GM18498 (cell line): ENCODE measurements around the gene DNPEP.
"Not testable (repeated sequence)": the region's sequence is repeated elsewhere in the genome, so short reads cannot be mapped to it uniquely, and the experiment has no call there.

Experiments used
- ATAC-seq: cut with Tn5 transposase; IDR thresholded peaks from one replicate; pipeline ENCODE4 v1.9.1; 2021; ENCODE audit warnings: mild to moderate bottlenecking, moderate library complexity; ENCODE audit not compliant: unreplicated experiment

DNPEP gene

DNA sequence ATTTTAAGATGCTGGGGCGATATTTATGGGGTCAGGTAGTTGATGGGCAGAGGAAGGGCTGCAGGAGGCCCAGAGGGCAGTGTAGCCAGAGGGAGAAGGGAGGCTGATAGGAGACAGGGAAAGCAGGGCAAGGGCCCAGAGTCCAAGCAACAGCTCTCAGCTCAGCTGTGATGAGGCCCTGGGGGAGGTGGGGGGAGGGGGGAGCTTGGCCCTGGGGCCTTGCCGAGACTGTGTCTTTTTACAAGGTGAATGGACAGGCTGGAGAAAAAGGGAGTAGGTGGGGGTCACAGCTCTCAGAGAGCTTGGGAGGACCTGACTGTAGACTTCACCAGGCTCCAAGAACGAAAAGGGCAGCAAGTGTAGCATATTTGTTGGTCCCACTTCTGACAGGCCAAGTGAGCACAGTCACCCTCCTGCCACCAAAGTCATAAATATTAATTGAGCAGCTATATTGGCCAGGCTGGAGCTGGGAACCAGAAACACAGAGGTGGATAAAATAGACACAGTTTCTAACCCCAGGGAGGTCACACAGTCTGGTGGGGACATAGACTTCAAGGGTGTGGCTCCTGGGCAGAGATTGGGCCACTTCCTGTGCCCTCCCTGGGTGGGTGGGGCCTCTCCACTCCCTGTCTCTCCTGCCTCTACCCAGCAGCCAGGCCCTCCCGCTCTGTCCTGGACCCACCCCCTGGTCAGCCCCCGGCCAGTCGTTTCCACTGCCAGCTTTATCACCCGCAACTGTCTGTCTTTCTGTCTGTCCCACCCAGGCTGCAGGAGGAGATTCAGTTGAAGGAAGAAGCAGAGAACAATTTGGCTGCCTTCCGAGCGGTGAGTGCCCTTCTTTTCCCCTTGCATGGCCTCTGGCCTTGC is 31.9 kb upstream of the DNPEP start:
- ATAC-seq: no peak

DNA sequence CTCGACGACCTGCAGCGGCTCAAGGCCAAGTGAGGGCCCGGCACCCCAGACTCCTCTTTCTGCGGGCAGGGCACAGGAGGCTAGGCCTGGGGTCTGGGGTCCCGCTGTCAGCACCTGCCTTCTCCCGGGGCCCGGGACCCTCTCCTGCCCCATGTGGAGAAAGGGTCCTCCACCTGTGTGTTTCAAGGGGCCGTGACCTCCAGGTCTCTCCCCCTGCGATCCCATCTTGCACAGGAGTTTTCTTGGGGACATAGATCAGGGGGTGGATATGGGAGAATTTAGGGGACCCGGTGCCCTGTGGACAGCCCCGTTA is 31.3 kb upstream of the DNPEP start:
- ATAC-seq: no peak

DNA sequence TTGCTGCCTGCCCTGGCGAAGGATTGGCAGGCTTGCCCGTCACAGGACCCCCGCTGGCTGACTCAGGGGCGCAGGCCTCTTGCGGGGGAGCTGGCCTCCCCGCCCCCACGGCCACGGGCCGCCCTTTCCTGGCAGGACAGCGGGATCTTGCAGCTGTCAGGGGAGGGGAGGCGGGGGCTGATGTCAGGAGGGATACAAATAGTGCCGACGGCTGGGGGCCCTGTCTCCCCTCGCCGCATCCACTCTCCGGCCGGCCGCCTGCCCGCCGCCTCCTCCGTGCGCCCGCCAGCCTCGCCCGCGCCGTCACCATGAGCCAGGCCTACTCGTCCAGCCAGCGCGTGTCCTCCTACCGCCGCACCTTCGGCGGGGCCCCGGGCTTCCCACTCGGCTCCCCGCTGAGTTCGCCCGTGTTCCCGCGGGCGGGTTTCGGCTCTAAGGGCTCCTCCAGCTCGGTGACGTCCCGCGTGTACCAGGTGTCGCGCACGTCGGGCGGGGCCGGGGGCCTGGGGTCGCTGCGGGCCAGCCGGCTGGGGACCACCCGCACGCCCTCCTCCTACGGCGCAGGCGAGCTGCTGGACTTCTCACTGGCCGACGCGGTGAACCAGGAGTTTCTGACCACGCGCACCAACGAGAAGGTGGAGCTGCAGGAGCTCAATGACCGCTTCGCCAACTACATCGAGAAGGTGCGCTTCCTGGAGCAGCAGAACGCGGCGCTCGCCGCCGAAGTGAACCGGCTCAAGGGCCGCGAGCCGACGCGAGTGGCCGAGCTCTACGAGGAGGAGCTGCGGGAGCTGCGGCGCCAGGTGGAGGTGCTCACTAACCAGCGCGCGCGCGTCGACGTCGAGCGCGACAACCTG is 30.7 kb upstream of the DNPEP start, which contains the start of gene DES:
TSS of gene DES (plus strand) at position 223 of the 857 bp plus-strand sequence. CDS start at position 309, 86 bp downstream.
- ATAC-seq: no peak

DNA sequence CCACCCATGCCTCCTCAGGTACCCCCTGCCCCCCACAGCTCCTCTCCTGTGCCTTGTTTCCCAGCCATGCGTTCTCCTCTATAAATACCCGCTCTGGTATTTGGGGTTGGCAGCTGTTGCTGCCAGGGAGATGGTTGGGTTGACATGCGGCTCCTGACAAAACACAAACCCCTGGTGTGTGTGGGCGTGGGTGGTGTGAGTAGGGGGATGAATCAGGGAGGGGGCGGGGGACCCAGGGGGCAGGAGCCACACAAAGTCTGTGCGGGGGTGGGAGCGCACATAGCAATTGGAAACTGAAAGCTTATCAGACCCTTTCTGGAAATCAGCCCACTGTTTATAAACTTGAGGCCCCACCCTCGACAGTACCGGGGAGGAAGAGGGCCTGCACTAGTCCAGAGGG is 29.7 kb upstream of the DNPEP start:
- no peak for ATAC-seq

DNA sequence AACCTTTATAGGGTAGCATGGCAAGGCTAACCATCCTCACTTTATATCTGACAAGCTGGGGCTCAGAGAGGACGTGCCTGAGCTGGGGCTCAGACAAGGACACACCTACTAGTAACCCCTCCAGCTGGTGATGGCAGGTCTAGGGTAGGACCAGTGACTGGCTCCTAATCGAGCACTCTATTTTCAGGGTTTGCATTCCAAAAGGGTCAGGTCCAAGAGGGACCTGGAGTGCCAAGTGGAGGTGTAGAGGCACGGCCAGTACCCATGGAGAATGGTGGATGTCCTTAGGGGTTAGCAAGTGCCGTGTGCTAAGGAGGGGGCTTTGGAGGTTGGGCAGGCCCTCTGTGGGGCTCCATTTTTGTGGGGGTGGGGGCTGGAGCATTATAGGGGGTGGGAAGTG is 29.2 kb upstream of the DNPEP start:
- no peak for ATAC-seq

DNA sequence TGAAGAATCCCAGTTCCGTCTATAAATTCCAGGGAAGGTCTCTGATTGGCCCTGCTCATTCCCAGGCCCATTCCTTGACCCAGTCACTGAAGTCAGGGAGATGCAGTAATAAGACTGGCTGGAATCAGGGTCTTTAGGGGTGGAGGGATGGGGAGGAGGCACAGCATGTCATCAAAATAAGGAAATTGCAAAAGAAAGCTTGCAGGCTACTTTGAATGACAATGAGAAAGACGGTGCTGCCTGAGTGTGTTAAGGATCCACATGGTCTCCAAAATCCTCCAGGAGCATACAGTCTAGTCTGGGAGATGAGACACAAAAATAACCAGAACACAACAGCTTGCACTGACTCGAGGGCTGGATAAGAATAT is 28.5 kb upstream of the DNPEP start:
- ATAC-seq: no peak

DNA sequence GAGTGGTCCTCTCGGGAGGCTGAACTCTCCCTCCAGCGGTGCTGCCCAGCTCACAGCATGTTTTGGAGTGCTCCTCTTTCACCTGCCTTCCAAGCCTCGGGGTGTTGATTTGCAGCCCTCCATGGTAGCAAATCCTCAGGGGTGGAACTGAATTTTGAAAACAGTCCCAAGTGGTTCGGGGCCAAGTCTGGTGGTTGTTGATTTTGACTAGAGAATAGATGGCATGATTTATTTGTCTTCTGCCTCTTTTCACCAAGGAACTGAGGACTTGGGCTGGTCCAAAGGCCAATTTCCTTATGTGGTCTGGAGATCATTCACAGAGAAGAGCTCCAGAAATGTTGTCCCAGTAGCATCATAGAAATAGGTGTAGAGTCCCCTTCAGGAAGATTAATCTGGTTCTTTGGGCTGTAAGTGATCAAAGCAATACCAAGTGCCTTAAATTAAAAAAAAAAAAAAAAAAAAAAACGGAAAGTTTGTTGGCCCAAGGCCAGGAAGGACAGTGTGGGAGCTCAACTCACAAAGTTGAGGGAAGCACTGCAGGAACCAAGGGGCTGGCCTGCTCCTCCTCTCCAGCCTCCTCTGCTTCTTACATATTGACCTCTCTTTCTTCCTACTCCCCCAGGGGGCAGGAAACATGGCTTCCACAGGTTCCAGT is 28.0 kb upstream of the DNPEP start:
- no peak for ATAC-seq

DNA sequence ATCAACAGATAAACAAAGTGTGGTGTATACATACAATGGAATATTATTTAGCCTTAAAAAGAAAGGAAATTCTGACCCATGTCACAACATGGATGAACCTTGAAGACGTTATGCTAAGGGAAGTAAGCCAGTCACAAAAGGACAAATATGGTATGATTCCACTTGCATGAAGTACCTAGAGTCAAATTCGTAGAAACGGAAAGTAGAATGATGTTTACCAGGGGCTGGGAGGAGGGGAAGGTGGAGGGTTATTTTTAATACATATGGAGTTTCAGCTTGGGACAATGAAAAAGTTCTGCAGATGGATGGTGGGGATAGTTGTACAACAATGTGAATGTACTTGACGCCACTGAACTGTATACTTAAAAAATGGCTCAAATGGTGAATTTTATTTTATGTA is 27.1 kb upstream of the DNPEP start:
- no peak for ATAC-seq

DNA sequence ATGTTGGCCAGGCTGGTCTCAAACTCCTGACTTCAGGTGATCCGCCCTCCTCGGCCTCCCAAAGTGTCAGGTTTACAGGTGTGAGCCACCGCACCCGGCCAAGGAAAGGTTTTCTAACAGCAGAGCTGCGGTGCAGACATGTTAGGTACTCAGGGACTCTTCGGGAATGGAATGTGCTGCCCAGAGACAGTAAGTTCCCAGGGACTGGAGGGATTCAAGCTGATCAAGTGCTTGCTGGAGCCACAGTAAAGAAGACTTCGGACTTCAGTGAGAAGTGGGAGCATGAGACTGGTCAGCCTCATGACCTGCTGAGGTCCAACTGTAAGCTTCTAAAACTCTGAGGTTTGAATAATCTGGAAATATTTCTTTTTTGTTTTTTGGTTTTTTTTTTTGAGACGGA is 22.7 kb upstream of the DNPEP start:
- no peak for ATAC-seq

DNA sequence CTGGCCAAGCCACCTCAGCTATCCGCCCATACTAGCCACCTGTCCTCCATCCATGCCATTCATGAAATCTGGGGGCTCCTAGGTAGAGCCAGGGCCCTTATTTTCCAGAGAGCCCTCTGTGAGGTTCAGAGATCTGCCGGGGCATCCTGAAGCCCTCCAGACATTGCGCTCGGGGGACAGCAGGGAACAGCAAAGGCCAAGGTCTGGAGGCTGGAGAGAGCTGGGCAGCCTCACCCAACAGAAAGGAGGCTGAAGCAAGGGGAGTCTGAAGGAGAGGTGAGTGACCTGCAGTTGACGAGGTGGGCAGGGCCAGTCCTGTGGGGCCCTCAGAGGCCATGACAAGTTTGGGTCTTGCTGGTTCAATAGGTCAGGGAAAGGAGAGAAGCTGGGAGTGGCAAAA is 21.9 kb upstream of the DNPEP start:
- no peak for ATAC-seq

DNA sequence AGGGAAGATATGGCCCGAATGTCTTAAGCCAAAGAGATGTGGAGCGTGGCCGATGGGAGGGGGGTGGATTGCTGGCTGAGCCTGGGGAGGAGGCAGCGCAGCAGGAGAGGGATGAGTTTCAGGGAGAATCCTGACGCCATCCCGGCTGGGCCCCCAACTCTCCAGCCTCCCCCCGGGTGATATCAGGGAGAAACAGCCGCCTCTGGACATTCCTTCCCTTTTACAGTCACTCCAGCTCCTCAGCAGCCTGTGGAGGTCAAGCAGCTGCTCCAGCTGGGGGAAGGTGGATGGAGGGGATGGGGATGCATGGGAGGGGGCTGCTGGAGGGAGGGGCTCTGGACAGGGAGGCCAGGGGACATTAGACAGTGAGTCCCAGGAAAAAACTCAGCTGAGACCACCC is 20.9 kb upstream of the DNPEP start:
- no peak for ATAC-seq

DNA sequence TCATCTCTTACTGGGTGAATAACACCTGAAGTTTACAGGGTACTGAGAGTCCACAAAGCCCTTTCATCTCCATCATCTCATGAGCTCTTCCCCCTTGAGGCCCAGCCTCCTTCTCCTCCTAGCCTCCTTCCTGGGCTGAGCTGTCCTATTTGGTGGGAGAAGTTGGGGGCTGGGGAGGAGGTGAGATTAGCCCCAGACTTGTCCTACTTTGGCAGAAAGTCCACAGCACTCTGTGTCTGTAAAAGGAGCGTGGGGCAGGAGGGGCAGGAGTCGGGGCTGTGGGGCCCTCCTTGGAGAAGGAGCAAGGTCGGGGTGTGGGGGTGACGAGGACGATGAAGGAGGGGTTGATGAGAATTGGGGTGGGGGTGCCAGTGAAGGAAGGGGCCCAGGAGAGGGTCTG is 20.5 kb upstream of the DNPEP start:
- ATAC-seq: no peak

DNA sequence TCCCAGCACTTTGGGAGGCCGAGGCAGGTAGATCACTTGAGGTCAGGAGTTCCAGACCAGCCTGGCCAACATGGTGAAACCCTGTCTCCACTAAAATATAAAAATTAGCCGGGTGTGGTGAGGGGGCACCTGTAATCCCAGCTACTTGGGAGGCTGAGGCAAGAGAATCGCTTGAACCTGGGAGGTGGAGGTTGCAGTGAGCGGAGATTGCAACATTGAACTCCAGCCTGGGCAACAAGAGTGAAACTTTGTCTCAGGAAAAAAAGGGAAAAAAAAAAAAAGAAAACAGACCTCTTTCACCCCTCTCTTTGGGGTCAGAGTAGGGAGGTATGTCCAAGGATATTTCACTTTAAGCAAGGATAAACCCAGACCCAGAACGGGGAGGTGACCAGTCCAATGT is 19.6 kb upstream of the DNPEP start:
- not testable (repeated sequence) for ATAC-seq

DNA sequence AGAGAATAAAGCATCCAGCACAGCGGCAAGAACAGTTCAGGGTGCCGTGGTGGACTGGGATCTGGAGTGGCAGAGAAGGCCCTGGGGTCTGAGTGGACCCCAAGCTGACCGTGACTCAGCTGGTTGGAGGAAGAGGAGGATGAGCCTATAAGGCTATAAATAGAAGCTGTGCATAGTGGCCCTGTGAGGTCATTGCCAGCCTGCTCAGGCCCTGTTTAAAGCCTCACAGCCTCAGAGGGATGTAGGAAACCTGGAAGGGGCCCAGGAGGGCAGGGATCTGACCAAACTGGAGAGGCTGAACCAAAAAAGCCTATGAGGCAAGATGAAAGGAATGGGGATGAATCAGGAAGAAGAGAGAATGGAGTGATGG is 19.1 kb upstream of the DNPEP start:
- ATAC-seq: no peak

DNA sequence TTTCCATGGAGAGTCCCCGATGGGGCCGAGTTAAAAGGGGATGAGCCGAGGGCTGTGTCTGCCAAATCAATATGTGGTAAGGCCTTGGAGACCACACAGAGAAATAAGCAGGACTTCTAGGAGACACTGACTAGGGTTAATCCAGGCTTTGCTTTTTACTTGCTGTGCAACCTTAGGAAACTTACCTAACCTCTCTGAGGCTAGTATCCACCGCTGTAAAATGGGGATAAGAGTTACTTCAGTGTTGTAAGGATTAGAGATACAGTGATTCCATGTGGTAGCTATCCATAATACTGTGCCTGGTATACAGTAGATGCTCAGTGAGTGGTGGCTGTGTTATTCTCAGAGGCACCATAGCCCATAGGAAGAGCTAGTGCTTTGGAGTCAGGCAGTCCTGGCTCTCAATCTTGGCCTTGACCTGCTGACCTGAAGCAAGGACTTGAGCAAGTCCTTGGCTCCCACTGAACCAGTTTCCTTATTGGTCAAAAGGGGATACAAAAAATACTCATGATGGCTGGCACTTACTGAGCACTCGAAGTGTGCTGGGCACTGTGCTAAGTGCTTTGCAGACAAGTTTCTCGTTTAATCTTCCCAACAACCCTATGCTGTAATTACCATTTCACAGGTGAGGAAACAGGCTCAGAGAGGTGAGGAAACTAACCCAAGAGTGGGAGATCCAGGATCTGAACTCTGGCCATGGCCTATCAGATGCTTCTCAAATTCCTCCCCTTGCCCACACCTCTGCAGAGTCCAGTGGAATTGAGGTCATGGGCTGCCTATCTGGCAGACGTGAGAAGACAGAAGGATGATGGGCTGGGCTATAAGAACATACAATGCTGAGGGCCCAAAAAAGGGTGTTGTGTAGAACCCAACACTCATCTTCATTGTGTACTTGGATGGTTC is 18.5 kb upstream of the DNPEP start:
- ATAC-seq: no peak

DNA sequence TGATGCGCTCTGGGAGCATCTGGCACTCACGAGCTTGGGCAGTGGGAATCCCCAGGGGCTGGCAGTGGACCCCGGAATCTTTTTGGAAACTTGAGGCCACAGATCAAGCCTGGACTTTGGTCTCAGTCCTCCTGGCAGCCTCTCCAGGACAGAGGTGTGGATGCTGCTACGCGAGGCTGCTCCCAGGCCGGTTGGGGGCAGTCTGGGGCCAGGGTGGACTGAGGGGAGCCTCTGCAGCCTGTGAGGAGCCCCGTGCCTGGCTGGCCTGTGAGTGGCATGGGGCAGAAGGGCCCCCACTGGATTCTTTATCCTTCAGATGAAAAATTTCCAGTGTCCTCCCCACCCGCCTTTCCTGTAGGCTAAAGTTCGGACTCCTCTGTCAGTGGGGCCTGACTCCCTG is 17.7 kb upstream of the DNPEP start:
- no peak for ATAC-seq

DNA sequence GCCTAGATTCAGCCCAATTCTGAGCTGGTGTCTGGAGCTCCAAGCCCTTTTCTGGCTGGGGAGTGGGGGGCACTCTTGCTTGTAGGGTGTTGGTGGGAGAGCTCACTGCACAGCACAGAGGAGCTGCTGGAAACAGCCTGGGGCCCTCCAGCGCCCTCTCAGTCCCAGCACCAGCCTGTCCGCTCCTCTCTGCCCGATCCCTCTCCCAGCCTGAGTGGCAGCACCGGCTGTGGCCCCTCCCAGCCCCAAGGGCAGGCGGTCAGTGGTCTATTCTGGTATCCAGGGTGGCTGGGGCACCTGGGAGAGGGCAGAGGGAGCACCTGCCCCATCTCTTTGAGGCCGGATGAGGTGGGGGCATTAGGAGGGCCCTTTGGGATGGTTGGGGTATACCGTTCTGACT is 17.2 kb upstream of the DNPEP start:
- no peak for ATAC-seq

DNA sequence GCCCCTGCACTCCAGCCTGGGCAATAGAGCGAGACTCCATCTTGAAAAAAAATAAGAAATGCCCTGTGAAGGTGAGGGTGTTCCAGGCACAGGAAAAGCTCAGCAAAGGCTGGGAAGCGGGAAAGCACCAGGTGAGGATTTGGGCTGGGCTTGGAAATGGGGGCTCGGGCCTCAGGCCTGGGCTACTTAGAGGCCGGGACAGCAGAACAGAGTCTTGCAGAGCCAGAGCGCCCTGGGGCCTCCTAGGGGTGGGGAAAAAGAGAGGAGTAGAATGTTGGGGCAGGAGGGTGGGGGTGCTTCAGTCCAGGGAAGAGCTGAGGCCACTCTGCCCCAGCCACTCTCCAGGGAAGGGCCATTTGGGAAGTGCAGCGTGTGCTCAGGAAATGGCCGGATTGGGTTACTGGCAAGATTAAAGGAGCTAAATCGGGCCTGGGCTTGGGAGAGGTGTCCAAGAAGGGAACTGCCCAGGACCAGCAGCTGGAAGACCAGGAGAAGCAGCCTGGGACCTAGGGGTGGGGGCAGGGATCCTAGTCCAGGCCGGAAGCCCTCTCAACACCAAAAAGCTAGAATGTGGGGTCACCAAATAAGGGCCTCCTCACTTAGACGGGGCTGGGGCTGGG is 16.7 kb upstream of the DNPEP start:
- ATAC-seq: no peak

DNA sequence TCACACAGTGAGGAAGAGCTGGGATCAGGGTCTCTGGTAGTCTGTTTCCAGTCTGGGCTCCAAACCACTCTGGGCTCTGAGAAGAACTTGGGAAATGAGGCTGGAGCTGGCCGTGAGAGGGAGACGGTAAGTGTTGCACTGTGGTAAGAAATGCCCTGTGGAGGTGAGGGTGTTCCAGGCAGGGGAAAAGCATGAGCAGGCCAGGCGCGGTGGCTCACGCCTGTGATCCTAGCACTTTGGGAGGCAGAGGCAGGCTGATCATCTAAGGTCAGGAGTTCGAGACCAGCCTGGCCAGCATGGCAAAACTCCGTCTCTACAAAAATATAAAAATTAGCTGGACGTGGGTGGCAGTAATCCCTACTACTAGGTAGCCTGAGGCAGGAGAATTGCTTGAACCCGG is 16.1 kb upstream of the DNPEP start:
- ATAC-seq: no peak
